ENCODE data around the gene STX18.

Gene STX18

DNA sequence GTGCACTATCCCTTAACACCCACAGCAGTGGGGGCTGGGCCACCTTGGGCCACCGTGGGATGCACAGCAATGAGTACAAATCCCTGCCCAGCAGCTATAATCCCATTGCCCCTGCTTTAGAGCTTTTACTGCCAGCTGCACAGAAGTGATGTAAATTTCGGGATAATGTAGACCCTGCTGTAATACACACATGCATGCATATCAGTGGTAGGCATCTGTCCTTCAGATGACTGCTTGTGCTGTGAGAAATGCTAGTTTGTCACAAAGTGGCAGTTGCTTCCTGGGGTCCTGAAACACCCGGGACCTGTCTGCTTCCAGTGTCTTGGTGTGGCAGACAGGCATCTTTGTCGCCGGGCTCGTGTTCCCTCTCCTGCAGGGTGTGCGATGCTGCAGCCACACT lies 140.8 kb downstream of the STX18 start:
- DNase-seq (ENCODE audit: low read depth in 2 of 2): no peak

DNA sequence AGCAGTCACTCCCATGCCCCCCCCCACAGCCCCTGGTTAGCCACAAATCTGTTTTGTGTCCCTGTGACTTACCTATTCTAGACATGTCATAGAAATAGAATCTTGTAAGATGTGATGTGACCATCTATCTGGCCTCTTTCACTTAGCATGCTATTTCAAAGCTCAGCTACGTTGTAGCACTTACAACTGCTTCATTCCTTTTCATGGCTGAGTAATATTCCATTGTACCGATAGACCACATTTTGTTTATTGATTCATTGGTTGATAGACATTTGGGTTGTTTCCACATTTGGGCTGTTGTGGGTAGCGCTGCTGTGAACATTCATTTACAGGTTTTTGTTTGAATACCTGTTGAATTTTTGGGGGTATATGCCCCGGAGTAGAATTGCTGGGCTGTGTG lies 143.4 kb downstream of the STX18 start:
- no peak for DNase-seq (ENCODE audit: low read depth in 2 of 2)

DNA sequence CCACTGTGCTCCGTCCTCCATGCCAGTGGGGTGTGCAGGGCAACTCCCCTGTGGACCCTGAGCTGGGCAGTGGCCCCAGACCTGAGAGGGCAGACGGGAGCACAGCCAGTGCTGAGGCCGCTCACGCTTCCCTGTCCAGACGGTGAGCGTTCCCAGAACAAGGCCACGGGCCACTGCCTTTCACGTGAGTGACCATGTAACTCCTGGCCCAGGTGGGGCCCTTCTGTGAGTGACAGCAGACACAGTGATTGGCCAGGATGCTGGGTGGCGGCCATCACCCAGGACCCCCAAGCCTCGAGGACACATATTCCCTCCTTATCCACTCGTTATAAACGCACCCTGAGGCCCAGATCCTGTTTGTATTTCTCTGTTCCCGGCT lies 144.4 kb downstream of the STX18 start:
- no peak for DNase-seq (ENCODE audit: low read depth in 2 of 2)

DNA sequence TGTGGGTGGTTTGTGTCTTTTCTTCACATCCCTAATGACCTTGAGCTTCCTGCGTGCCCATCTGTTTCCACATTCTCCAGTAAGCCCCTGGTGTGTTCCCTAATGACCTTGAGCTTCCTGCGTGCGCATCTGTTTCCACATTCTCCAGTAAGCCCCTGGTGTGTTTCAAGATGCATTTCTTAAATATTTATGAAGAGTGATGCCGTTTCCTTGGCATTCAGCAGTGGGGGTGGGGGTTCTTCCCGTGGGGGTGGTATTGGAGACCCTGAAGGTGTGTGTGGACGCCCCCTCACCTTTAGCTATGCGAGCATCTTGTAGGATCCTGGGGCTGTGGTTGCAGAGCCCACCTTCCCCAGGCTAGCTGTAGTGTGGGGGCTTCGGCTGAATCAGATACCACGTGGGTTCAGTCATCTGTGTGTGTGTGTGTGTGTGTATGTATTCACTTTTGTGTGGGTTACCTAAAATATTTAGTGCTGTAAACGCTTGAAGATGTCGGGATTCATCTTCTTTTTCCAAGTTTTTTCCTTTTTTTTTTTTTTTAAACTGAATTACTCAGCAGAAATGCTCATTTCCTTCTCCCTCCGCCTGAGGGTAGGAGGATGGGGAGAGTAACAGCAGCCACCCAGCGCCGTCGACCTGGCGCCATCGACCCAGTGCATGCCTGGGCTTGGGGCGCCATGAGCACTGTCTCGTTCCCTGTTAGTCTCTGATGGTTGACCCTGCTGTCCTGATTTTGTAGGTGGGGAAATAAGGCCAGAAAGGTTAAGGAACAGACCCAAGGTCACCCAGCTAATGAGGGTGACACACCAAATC lies 145.0 kb downstream of the STX18 start:
- DNase-seq (ENCODE audit: low read depth in 2 of 2): no peak

DNA sequence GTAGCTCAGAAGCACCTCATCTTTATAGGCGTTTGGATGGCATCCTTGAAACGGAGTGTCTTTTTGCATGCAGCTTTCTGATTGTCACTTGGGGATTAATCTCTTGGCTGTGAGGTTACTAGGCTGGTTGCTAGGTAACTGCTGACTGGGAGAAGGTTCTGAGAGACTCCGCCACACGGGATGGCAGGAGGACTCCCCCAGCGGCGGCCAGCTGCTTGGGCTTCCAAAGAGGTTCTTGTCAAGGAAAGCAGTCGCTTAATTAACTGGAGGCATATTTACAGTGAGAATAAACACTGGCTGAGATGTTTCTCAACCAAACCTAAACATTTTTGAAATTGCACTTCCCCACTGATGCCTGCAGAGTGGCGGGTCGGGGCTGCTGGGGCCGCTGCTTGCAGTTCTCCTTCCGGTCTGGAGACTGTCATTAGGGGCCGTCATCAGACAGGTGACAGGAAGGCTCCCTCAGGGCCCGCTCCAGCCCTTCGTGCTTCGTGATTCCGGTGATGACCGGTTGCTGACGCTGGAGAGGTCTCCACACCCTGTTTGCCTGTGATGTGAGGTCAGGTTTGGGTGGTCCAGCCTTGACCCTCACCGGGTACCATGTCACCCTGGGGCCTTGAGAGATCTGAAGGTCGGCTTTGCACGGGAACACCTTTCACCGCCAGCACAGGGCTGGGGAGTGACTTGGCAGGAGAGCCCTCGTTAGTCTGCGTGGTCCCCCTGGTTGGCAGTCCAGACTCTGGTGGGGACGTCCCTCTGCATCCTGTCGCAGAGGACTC lies 145.8 kb downstream of the STX18 start:
- DNase-seq (ENCODE audit: low read depth in 2 of 2): no peak

DNA sequence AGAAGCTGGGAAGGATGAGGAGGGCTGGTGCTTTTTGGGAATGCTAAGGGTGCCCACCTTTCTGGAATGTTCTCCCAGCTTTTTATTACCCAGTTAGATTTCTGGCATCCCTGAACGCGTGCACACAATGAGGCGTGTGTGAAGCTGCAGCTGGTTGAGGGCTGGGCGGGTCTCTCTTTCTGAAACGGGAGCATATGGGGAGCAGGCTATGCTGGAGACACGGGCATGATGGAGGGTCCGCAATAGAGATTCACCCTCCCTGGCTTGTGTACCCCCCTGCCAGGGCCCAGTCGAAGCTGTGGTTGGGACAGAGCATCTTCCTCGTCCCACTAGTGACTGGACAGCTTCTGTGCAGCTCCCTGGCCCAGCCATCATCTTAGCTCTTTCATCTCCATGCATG lies 146.5 kb downstream of the STX18 start:
- DNase-seq (ENCODE audit: low read depth in 2 of 2): no peak

DNA sequence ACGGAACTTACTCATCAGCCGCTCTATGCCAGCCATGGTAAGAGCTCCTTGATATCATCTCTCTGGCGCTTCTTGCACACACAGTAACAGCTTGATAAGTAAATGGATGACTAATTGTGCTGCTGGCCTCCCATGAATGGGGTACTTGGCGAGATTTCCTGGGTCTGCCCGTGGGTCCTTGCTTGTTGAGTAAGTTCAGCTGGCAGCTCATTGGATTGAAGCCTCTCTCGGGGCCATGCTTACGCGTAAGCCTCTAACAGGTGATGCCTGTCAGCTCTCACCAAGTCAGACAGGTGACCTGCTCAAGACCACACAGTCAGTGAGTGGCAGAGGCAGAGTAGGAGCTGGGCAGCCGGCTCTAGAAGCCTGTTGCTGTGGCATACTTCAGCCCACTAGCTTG lies 147.2 kb downstream of the STX18 start:
- DNase-seq (ENCODE audit: low read depth in 2 of 2): no peak

DNA sequence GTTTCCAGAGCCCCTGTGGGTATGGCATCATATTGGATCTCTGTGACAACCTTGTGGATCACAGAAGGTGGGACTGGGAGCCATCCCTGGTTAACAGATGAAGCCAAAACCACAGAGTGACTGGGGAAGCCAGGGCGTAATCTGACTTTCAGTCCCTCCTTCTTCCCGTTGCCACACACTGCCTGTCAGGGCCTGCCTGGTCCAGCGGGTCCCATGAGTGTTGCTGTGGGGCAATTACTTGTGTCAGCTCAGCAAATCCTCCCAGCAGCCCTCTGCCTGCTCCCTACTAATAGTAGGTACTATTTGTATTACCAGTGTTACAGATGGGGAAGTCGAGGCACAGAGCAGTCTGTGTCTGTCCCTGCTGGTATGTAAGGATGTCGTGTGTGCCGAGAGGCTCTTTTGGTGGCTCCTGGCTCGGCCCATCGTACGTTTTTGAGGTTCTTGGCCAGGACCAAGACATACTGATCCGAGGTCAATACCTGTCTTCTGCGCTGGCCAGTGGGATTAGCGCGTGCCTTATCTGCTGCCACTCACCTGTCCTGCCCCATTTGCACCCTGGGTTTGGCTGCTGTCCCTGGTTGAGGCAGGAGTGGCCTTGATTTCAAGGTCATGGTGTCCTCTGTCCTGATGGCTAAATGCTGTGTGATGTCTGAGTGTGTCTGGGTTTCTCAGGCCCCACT lies 149.2 kb downstream of the STX18 start:
- no peak for DNase-seq (ENCODE audit: low read depth in 2 of 2)

DNA sequence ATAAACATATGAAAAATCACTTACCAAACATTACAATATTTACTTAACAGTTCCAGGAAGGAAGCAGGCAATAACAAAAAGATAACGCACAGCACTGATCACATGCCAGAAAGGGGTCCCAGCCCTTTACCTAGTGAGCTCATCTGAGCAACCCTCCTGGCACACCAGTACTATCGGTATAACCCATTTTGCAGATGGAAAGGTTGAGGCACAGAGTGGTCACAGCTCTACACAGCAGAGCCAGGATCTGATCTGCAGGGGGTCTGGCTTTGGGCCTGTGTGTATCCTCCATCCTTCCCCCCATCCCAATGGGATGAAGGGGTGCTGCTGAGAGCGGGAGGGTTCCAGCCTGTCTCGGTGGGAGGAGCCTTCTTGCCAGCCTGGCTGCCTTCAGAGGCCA lies 150.0 kb downstream of the STX18 start:
- DNase-seq (ENCODE audit: low read depth in 2 of 2): no peak

DNA sequence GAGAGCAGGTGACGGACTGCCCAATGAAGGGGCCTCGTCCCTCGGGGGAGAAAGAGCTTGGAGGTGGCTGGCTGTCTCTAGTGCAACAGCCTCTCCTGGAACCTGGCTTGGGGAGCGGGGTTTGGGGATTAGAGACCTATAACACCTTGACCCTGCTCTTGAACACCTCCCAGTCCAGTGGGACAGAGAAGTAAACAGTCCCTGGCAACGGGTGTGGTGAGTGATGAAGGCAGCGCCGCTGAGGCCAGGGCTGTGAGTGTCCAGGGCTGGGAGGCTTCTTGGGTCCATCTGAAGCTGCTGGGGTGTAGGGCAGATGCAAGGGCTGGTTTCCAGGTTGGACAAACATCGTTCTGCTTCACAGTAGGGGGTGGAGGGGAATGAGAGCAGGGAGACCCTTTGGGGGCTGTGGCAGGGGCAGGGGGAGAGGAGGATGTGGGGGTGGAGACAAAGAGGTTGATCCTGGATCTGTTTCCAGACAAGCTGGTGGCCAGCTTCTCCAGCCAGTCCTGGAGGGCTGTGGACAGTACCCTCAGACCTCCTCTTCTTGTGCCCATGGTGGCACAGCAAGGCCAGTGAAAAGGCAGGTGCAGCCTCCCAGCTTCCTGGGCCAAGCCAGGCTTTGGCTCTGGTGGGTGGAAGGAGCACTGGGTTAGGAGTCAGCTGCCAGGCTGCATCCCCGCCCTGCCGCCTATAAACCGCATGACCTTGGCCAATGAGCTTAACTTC lies 151.2 kb downstream of the STX18 start:
- DNase-seq (ENCODE audit: low read depth in 2 of 2): no peak

DNA sequence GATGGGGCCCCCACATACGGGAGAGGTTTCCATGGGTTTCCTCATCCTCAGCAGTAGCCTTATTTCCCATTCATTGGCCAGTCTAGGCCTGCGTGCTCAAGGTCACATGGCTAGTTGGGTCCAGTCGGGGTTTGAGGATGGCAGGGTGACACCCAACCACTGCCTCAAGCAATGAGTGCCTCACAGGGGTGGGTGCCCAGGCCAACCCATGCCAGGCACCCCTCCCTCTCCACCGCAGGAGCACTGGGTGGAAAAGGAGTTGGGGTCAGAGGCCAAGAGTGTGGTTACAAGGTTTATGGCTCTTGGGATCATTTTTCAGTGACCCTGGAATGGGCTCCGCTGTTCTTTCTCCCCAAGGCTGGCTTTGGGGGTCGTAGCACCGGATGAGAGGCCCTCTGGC lies 151.8 kb downstream of the STX18 start:
- no peak for DNase-seq (ENCODE audit: low read depth in 2 of 2)

DNA sequence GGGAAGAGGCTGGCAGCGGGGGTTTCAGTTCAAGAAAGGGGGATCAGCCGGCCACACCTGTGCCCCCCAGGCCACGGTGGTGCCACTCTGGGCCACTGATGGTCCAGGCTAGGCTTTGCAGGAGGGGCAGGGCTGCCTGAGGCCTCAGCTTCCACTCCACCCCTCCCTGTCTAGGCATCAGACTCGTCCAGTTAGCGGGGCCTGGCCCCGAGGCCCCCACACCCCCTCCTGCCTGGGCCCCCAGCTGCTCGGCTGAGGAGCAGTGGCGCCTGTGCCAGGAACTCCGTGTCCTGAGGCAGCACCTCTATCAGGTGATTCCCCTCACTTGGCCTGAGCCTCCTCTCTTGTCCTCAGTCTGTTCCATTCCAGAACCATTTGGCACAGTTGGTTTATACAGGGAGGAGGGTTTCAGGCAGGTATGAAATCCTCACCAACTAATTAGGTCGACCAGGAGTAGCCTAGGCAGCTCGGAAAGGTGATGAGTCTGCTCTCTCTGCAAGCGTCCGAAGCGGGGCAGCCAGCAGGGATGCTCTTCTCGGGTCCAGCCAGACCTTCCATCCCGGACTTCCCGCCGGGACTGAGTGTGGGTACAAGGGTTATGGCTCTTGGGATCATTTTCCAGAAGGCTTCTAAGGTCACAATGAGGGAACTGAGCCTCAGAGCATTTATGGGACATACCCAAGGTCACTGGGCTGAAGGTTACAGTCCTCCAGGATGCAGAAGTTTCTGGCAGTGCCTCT lies 152.8 kb downstream of the STX18 start:
- DNase-seq (ENCODE audit: low read depth in 2 of 2): no peak

DNA sequence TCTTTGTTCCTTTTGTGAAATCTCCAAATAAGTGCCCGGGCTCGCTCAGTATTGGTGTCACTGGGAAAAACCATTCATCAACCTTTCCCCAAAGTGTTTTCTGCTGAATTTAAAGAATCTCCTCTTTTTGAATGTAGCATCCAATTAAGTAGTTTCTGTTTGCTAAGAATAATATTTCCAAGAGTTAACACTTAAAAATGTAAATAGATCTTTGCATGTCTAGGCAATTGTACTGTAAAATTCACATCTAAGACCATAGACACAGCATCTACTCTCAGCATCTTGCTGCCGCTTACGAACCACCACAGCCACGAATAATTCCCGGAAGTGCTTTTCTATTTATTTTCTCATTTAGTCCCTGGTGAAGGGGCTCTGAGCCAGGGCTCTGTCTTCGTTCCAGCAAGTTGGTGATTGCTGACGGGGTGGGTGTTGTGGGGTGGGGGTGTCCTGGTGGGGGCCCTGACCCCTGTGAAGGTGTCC lies 153.5 kb downstream of the STX18 start:
- no peak for DNase-seq (ENCODE audit: low read depth in 2 of 2)

DNA sequence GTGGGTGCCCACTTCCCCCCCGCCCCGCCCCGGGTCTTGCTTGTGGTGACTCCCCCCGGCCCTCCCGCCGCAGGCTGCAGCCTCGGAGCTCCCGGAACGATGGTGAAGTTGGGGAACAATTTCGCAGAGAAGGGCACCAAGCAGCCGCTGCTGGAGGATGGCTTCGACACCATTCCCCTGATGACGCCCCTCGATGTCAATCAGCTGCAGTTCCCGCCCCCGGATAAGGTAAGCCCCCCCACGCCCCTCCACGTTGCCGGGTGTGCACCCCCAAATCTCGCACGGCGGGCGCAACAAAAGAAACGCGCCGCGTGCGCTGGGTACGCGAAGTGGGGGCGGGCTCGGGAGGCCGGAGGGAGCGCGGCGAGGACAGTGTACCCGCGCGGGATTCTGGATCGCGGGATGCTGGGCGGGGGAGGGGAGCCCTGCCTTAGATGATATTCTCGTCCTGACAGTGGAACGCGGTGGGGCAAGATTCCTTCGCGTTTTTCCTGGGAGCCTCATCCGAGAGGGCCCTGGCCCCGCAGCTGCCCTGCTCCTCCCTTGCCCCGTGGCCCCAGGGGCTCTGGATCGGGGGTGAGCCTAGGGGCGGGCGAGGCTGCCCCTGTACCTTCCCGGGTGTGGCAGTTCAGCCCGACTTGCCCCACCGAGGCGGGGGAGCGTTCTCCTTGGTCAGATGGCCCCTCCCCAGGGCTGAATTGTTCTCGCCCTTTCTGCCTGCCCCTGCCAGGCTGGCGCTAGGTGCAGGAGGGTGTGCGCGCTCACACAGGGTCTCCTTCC lies 154.1 kb downstream of the STX18 start:
- no peak for DNase-seq (ENCODE audit: low read depth in 2 of 2)

DNA sequence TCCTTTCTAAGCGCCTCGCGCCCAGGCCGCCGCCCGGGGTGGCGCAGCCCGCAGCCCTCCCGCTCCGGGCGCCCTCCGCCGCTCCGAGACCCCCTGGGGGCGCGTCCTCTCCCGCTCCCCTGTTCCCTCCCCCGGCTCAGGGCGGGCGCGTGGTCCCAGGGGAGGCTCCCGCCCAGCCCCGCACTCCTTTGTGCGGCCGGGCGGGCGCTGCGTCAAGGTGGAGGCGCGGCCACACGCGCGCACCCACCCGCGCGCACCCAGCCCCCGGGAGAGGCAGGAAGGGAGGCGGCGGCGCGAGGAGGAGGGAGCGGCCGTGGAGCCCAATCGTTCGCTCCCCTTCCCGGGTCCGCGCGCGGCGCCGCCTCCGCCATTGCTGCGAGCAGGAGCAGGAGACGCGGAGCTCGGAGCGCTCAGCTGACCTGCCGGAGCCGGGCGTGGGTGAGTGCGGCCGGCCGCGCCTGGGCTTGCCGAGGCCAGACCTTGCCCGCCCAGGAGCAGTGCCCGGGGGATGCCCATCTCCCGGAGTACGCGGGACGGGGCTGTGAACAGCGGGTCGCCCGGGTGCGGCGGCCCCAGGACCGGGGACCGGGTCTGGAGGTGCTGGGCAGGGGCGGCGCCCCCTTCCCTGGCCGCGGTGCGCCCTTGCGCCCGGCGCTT lies 155.0 kb downstream of the STX18 start, which contains the start of gene NSG1:
Gene NSG1 (plus strand): TSS at position 367 of the 657 bp plus-strand sequence. CDS start 528 bp downstream, outside the sequence.
- peak in 1 of 2 donors; percentile 21 for DNase-seq (ENCODE audit: low read depth in 2 of 2)

DNA sequence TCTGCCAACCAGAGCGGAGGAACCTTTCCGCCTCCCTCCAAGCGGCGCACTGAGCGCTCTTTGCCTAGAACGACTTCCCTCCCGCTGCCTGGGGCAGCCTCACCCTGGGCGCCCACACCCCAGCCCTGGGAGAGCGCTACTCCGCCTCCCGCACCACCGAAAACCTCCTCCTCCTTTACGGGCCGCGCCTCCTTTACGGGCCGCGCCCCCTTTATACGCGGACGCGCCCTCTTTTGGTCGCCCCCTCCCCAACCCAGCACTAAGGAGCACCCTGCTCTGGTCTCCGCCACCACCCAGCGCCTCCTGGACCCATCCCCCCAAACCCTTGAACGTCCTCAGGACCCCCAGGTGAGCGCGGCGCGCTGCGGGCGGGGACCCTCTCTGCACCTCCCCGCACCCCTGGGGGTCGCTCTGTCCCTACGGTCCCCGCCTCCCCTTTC lies 155.5 kb downstream of the STX18 start:
- DNase-seq (ENCODE audit: low read depth in 2 of 2): no peak

DNA sequence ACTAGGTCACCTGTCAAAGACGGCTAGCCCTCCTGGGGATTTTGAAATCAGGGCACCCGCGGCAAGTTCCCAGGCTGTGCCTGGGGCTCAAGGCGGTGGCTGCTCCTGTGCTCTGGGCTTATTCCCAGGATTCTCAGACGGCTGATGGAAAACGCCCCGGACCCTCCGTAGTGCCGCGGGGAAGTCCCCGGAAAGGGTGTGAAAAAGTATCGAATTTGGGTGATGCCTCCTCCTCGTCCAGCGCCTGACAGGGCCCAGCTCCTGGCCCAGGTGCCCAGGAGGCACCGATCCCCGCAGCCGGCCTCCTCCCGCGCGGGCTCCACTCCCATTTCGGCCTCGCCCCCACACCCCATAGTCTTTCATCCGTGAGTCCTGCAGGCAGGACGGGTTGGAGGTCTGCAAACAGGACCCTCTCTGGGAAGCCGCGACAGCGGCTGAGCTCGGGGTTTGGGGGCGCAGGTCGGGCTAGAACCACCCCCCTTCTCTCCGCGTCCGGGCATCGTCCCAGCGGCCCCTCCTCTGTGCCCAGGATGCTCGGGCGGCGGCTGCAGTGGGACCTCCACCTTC lies 156.0 kb downstream of the STX18 start:
- no peak for DNase-seq (ENCODE audit: low read depth in 2 of 2)

DNA sequence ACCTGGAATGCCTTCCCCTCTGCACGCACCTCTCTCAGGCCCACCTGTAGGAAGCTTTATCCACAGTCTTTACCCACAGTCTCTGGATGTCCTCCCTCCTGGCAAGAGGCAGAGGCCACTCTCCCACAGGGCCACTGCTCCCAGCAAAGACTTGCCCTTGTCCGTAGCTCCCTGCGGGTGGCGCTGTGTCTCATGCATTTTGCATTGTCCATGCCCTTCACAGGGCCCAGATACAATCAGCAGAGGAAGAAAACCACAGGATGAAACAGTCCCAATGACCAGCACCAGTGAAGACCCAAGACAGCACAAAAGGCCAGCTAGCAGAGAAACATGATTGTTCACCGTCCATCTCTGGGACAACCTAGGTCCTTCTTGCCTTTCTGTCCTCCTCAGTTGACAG lies 157.0 kb downstream of the STX18 start:
- no peak for DNase-seq (ENCODE audit: low read depth in 2 of 2)

DNA sequence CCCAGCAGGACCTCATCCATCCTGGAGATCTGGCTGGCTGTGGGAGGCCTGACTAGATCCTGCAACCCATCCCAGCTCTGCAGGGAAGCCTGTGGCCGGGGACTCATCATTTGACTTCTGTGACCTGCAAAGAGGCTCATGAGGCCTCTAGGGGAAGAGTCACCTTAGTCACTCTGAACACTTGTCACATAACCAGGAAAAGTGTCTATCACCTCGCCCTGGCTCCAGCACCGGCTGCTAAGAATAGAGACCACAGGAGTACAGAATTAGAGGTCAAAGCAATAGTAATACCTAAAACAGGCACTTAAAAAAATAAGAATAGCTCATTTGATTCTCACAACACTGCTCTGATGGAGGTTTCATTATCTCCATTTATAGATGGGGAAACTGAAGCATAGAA lies 158.8 kb downstream of the STX18 start:
- DNase-seq (ENCODE audit: low read depth in 2 of 2): no peak
